ENCODE measurements around the gene PRRG2.

Gene PRRG2

DNA sequence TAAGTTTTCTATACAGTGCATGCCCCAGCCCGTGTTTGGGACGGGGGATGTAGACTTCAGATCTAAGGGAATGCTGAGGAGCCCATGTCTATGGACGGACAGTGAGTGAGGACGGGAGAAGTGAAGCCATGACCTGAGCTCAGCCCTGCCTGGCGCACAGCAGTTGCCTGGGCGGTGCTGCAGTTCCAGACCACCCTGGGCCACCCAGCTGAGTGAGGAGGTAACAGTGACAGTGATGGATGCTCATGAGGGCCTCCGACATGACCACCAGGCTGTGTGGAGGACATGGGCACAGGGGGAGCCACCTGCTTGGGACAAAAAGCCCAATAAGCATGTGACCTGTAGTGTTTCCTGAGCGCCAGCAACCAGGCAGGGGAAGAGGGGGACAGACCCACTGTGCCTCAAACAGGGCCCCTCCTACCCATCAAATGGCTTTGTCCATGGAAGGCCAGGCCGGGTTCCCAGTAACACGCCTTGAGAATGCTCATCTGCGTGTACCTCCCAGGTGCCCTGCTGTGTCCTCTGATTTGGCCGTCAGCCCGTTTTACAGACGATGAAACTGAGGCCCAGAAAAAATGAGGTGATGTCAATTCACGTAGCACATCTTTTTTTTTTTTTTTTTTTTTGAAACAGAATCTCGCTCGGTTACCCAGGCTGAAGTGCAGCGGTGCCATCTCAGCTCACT lies 23.3 kb upstream of the PRRG2 start:
- DNase-seq = no peak

- DNase-seq = no peak
These were observed 22.5 kb upstream of the PRRG2 start for GRCh38 chr19:49558591-49558990.

- DNase-seq = no peak
These were observed 21.7 kb upstream of the PRRG2 start for GRCh38 chr19:49559443-49559842.

- no peak for DNase-seq
These were observed 21.2 kb upstream of the PRRG2 start for GRCh38 chr19:49559928-49560327.

DNA sequence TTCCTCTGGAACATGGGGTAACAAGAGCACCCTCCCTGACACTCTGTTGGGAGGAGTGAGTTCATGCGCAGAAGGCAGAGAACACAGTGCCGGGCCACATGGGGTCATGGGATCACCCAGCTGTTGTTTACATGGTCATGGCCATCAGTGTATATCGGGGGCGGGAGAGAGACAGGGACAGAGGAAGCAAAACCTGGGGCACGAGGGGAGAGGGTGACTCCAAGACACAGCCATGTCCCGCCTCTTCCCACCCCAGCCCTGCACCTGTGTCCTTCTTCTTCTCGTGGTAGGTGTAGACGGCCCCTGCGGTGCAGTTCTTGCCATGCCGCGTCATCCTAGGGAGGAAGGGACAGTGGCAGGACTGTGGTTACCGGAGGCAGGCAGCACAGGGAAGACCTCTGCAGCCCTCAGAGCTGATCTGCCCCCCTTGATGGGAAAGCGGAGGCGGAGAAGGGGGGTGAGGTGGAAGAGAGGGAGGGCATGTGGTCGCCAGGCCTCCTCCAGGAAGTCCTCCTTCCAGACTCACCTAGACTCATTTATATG lies 20.7 kb upstream of the PRRG2 start:
- no peak for DNase-seq

DNA sequence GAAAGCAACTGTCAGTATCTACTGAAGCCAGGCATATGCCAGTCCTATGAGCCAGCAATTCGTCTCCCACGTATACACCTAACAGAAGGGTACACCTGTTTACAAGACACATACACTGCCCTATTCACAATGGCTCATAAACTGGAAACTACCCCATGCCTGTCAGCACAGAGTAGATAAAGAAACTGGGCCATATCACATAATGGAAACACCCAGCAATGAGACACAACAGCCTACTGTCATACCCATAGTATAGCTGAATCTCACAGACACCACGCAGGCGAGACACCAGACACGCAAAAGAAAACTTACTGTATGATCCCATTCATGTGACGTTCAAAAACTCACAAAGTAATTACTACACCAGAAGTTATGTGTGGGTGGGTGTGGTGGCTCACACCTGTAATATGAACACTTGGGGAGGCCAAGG lies 16.5 kb upstream of the PRRG2 start:
- DNase-seq = no peak

DNA sequence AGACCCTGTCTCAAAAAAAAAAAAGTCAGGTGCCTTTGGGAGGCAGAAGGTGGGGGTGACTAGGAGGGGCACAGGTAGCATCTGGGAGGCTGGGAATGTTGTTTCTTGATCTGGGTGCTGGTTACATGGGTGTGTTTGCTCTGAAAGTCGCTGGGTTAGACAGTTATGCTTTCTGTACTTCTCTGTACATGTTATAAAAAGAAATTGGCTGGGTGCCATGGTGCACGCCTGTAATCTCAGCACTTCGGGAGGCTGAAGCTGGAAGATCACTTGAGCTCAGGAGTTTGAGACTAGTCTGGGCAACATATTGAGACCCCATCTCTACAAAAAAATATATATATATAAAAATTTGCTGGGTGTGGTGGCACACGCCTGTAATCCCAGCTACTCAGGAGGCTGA lies 15.9 kb upstream of the PRRG2 start:
- DNase-seq = no peak

GRCh38 chr19:49566302-49566701 lies 14.8 kb upstream of the PRRG2 start:
- no peak for DNase-seq

DNA sequence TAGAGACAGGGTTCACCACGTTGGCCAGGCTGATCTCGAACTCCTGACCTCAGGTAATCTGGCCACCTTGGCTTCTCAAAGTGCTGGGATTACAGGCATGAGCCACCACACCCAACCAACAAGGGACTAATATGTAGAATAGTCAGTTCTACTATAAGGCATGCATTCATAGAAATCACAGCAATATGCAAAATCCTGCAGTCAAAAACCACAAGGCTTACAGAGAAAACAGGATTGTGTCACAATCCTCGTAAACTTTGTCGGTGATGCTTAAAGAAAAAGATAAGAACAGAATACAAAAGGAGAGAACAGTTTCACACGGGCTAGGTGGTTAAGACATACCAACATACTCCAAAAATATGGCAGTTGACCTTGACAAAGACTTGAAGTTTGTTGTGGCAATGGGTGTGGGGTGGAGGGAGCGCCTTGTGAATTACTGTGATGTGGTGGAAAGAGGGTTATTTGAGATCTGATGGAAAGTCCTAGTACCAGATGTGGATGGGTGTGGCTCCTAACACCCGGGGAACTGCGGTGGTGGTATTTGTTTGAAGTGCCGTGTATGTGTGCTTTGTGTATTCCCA lies 13.2 kb upstream of the PRRG2 start:
- DNase-seq = no peak

GRCh38 chr19:49570138-49570856 lies 10.8 kb upstream of the PRRG2 start:
- DNase-seq = no peak

GRCh38 chr19:49570997-49571676 lies 10.0 kb upstream of the PRRG2 start:
- DNase-seq = no peak

GRCh38 chr19:49573009-49573408 lies 8.1 kb upstream of the PRRG2 start:
- no peak for DNase-seq

GRCh38 chr19:49573425-49573824 lies 7.7 kb upstream of the PRRG2 start:
- DNase-seq = no peak

- no peak for DNase-seq
These were observed 6.8 kb upstream of the PRRG2 start for GRCh38 chr19:49574206-49574755.

- no peak for DNase-seq
These were observed 1.9 kb upstream of the PRRG2 start for GRCh38 chr19:49579193-49579592.

DNA sequence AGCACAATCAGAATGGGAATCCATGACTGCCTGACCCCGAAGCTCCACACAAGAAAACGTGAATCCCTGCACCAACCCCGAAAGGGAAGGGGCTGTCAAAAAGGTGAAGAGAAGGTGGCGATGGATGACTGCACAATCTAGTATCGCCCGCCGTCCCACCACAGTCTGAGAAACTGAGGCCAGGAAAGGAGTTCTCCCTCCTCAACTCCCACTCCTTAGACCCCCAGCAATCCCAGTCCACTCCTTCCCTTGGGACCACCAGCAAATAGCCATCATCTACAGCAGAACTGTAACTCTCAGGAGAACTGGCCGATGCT lies 1.2 kb upstream of the PRRG2 start:
- DNase-seq = no peak

DNA sequence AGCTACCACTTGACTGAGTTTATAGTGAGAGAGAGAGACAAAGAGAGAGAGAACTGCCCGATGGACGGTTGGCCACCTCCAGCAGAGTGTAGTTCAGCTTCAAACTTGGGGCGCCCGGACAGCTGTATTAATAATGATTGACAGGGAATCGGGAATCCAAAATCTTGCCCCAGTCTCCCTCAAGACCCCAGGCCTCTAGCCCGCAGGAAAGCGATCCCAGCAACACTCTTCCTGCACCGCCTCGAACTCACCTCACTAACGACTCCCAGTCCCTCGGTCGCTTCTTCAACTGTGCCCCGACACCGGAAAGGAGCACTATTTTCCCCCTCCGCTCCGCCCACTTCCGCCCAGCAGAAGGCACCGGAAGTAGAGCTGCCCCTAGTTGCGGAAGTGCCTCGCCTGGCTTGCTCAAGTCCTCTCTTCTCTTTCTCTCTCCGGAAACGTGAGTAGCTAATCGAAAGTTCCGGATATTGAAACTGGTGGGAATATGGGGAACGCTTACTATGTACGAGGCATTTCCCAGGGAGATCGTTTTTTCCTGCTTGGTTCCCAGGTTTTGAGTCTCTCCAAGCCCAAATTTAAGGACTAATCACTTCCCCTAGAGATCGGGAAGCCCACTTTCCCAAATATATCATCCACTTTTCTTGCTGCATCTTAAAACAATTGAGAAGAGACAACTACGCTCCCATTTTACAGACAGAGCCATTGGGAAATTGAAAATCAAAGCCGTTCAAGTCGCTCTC lies 681 bp upstream of the PRRG2 start, which contains the start of gene NOSIP:
NOSIP (minus strand) TSS at position 293 of the 743 bp plus-strand sequence. CDS start 19,865 bp downstream, outside the sequence.
- DNase-seq = peak; percentile 85

DNA sequence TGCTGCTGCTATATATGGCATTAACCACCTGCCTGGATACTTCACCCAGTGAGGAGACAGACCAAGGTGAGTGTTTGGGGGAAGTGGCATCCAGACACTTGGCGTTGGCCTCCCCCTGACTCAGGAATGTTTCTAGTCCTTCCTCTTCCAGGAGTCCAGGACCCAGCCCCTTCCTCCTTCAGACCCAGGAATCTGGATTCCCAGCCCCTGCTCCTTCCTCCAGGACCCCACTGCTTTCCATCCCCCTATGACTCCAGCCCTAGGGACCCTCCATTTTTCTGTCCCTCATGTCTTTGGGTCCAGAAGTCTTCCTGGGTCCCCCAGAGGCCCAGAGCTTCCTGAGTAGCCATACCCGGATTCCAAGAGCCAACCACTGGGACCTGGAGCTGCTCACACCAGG lies 2.1 kb downstream of the PRRG2 start:
- DNase-seq = no peak

GRCh38 chr19:49585023-49585422 lies 3.9 kb downstream of the PRRG2 start:
- DNase-seq = no peak

DNA sequence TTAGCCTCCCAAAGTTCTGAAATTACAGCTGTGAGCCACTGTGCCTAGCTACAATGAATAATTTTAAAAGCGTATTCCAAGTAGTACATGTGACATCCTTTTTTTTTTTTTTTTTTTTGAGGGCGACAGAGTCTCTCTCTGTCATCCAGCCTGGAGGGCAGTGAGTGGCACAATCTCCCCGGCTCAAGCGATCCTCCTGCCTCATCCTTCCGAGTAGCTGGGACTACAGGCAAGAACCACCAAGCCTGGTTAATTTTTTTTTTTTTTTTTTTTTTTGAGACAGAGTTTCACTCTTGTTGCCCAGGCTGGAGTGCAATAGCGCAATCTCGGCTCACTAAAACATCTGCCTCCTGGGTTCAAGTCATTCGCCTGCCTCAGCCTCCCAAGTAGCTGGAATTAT lies 6.1 kb downstream of the PRRG2 start:
- no peak for DNase-seq

GRCh38 chr19:49588365-49589122 lies 7.4 kb downstream of the PRRG2 start:
- no peak for DNase-seq

GRCh38 chr19:49589502-49589905 lies 8.4 kb downstream of the PRRG2 start:
- DNase-seq = no peak

All from NK-92 treated with Interleukin-12 subunit alpha and Interleukin-12 subunit beta, amount 100 ng/mL, for 24 hours (cell line).